ENCODE data around the gene KIAA1217.

Gene KIAA1217

DNA sequence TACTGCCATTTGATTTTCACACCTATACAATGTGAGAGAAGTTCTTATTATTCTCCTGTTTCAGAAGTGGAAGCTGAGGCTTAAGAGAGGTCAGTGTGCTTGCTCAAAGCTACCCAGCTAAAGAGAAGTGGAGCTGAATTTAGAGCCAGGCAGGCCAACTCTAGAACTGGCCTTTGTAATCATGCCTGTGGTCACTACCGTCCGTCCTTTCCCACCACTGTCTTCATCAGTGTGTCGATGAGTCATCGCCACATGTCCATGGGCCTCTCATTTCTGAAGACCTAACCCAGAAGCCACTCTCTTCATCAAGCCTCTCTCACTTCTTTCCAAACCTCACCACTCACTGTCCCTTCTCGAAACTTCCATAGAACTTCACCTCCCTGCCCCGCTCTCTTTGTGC is 237.8 kb downstream of the KIAA1217 start:
- Histone ChIP-seq H3K9ac (ENCODE audit: low read length) (no peak overlapping the region), H3F3A (ENCODE audit: insufficient read depth, low read length) (no peaks in the 10 kb centered on the region), H3K27me3 (ENCODE audit: insufficient read depth, low read length) (no peaks in the 10 kb centered on the region), H3K9me3 (ENCODE audit: low read length) (no peaks in the 10 kb centered on the region), H3K9me2 (ENCODE audit: low read depth, low read length) (no peaks in the 10 kb centered on the region), H4K20me1 (ENCODE audit: insufficient read depth, low read length) (no peaks in the 10 kb centered on the region), H3K4me3 (ENCODE audit: low read depth, low read length, poor library complexity, severe bottlenecking) (no peak overlapping the region), H3K36me3 (ENCODE audit: insufficient read depth, low read length) (no peaks in the 10 kb centered on the region), H3K79me2 (ENCODE audit: insufficient read depth, low read length) (no peaks in the 10 kb centered on the region), H2AFZ (ENCODE audit: low read length) (no peak overlapping the region), H3K4me1 (ENCODE audit: insufficient read depth, low read length, severe bottlenecking) (no peaks in the 10 kb centered on the region), H3K27ac (ENCODE audit: low read depth, low read length, poor library complexity, severe bottlenecking) (no peak overlapping the region), H3K4me2 (ENCODE audit: low read length) (no peak overlapping the region)
- TF ChIP-seq, protein P1, sequence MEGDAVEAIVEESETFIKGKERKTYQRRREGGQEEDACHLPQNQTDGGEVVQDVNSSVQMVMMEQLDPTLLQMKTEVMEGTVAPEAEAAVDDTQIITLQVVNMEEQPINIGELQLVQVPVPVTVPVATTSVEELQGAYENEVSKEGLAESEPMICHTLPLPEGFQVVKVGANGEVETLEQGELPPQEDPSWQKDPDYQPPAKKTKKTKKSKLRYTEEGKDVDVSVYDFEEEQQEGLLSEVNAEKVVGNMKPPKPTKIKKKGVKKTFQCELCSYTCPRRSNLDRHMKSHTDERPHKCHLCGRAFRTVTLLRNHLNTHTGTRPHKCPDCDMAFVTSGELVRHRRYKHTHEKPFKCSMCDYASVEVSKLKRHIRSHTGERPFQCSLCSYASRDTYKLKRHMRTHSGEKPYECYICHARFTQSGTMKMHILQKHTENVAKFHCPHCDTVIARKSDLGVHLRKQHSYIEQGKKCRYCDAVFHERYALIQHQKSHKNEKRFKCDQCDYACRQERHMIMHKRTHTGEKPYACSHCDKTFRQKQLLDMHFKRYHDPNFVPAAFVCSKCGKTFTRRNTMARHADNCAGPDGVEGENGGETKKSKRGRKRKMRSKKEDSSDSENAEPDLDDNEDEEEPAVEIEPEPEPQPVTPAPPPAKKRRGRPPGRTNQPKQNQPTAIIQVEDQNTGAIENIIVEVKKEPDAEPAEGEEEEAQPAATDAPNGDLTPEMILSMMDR (IDR thresholded peaks at IDR 0.05; ENCODE audit: low read length) = no peak
- TF ChIP-seq EZH2 (IDR thresholded peaks at IDR 0.05; ENCODE audit: borderline replicate concordance, low read length) = no peak

DNA sequence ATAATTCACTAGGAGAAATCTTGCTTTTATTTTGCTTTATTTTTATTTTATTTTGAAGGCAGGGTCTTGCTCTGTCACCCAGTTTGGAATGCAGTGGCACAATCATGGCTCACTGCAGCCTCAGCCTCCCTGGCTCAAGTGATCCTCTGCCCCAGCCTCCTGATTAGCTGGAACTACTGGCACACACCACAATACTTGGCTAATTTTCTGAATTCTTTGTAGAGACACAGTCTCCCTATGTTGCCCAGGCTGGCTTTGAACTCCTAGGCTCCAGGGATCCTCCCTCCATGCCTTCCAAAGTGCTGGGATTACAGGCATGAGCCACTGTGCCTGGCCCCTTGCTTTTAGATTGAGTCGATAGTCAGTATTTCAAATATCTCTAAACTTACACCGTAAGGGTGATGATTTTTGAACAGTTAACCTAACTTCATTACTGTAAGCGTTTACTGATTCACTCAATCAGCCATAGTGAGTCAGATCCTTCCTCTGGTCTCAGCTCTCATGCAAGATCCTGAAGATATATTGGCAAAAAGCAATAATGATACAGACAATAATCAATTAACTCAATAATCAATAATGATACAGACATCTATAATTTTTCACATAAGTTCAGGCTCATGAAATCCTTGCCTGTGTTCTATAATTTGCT is 239.5 kb downstream of the KIAA1217 start:
- Histone ChIP-seq H3K79me2 (ENCODE audit: insufficient read depth, low read length) (no peaks in the 10 kb centered on the region), H3K4me3 (ENCODE audit: low read depth, low read length, poor library complexity, severe bottlenecking) (no peak overlapping the region), H3K4me2 (ENCODE audit: low read length) (no peak overlapping the region), H3K9me2 (ENCODE audit: low read depth, low read length) (no peaks in the 10 kb centered on the region), H3K4me1 (ENCODE audit: insufficient read depth, low read length, severe bottlenecking) (no peaks in the 10 kb centered on the region), H3K27me3 (ENCODE audit: insufficient read depth, low read length) (no peaks in the 10 kb centered on the region), H3F3A (ENCODE audit: insufficient read depth, low read length) (no peaks in the 10 kb centered on the region), H3K36me3 (ENCODE audit: insufficient read depth, low read length) (no peaks in the 10 kb centered on the region), H3K27ac (ENCODE audit: low read depth, low read length, poor library complexity, severe bottlenecking) (no peak overlapping the region), H2AFZ (ENCODE audit: low read length) (no peak overlapping the region), H3K9me3 (ENCODE audit: low read length) (no peaks in the 10 kb centered on the region), H3K9ac (ENCODE audit: low read length) (no peak overlapping the region), H4K20me1 (ENCODE audit: insufficient read depth, low read length) (no peaks in the 10 kb centered on the region)
- TF ChIP-seq, protein P1 (IDR thresholded peaks at IDR 0.05; ENCODE audit: low read length) = no peak
- TF ChIP-seq EZH2 (IDR thresholded peaks at IDR 0.05; ENCODE audit: borderline replicate concordance, low read length) = no peak

DNA sequence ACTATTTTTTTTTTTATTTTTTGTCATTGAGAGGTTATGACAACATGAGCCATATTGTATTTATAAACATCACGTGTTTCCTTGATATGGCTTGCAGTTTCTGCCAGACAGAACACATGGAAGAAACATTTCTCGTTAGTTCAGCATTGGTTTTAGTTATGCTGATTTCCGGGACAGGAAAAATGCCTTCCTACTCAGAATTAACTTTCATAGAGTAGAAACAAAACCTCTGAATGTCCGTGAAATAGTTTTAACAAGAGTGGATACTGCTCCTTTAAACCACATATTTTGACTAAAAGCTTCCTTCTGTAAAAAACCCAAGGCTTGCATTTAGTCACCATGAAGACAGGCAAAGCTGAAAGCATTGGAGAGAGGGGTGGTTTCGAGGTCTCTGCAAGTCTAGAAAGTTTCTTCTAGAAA is 240.4 kb downstream of the KIAA1217 start:
- no peak for TF ChIP-seq EZH2 (IDR thresholded peaks at IDR 0.05; ENCODE audit: borderline replicate concordance, low read length)
- TF ChIP-seq, protein P1 (IDR thresholded peaks at IDR 0.05; ENCODE audit: low read length) = no peak
- Histone ChIP-seq H3K4me1 (ENCODE audit: insufficient read depth, low read length, severe bottlenecking) (no peaks in the 10 kb centered on the region), H3K4me3 (ENCODE audit: low read depth, low read length, poor library complexity, severe bottlenecking) (no peak overlapping the region), H4K20me1 (ENCODE audit: insufficient read depth, low read length) (no peaks in the 10 kb centered on the region), H3K9me3 (ENCODE audit: low read length) (no peaks in the 10 kb centered on the region), H3K36me3 (ENCODE audit: insufficient read depth, low read length) (no peaks in the 10 kb centered on the region), H3K27ac (ENCODE audit: low read depth, low read length, poor library complexity, severe bottlenecking) (no peak overlapping the region), H3K79me2 (ENCODE audit: insufficient read depth, low read length) (no peaks in the 10 kb centered on the region), H3K27me3 (ENCODE audit: insufficient read depth, low read length) (no peaks in the 10 kb centered on the region), H3K9me2 (ENCODE audit: low read depth, low read length) (no peaks in the 10 kb centered on the region), H3K4me2 (ENCODE audit: low read length) (no peak overlapping the region), H3F3A (ENCODE audit: insufficient read depth, low read length) (no peaks in the 10 kb centered on the region), H3K9ac (ENCODE audit: low read length) (no peak overlapping the region), H2AFZ (ENCODE audit: low read length) (no peak overlapping the region)
